Lung (tissue), 12 donors: ENCODE results near the gene RNF220. TPM values are rescaled to one million over a fixed set of nuclear protein-coding genes. Genes with fewer than 3 reads are reported as not detected.

Experiments used
- ATAC-seq: fragments of 200-7000 bp; cut with Tn5 transposase; one replicate; pipeline ENCODE4 v1.9.1; 2020; ENCODE audit warnings: moderate number of reproducible peaks; ENCODE audit not compliant: insufficient read depth, low FRiP score
- DNase-seq, 3 donors: peaks; one replicate each; pipeline ENCODE4 v3.0.0-alpha.2; 2013 to 2017
- H3K27ac ChIP-seq, 2 donors: one replicate each; pipeline ENCODE4 v1.5.1; 2013; ENCODE audit warnings: mild to moderate bottlenecking in 2 of 2, moderate library complexity in 2 of 2, control low read depth in 1 of 2, inconsistent platforms in 1 of 2, low read depth in 1 of 2, low read length in 1 of 2
- H3K27me3 ChIP-seq, 3 donors: one replicate each; pipeline ENCODE4 v1.5.1; 2013; ENCODE audit warnings: low read length in 2 of 3; ENCODE audit not compliant: control insufficient read depth in 3 of 3, insufficient read depth in 3 of 3
- H3K36me3 ChIP-seq, 4 donors: one replicate each; pipeline ENCODE4 v1.5.1; 2013; ENCODE audit warnings: low read length in 4 of 4, mild to moderate bottlenecking in 1 of 4, moderate library complexity in 1 of 4; ENCODE audit not compliant: control insufficient read depth in 4 of 4, insufficient read depth in 4 of 4
- H3K4me1 ChIP-seq, 5 donors: one replicate each; pipeline ENCODE4 v1.5.1; 2013; ENCODE audit warnings: low read length in 5 of 5, mild to moderate bottlenecking in 2 of 5, moderate library complexity in 1 of 5; ENCODE audit not compliant: control insufficient read depth in 5 of 5, insufficient read depth in 5 of 5
- H3K4me3 ChIP-seq: one replicate; pipeline ENCODE4 v1.5.1; 2013; ENCODE audit warnings: mild to moderate bottlenecking, control low read depth, moderate library complexity
- H3K9ac ChIP-seq, 2 donors: one replicate each; pipeline ENCODE4 v1.5.1; 2013; ENCODE audit warnings: low read length in 2 of 2, control low read depth in 1 of 2; ENCODE audit not compliant: insufficient read depth in 1 of 2
- H3K9me3 ChIP-seq, 4 donors: one replicate each; pipeline ENCODE4 v1.5.1; 2013; ENCODE audit warnings: low read length in 3 of 4, mild to moderate bottlenecking in 1 of 4, moderate library complexity in 1 of 4; ENCODE audit not compliant: control insufficient read depth in 4 of 4, insufficient read depth in 3 of 4
- WGBS, 2 donors: extraction: QIAGEN DNeasy Blood & Tissue Kit; methylation state at CpG; one replicate each; pipeline ENCODE4 v1.1.7; 2013; 5-methylcytosine and 5-hydroxymethylcytosine counted together
- polyA plus RNA-seq, 2 donors: library from polyadenylated mRNA; stranded (reverse); fragments of 200-250 nt; gene quantifications; one replicate each; pipeline ENCODE4 v1.2.1, GENCODE V29; 2013
- total RNA-seq, 2 donors: library from RNA; depleted of rRNA in 1 of 2; stranded (reverse); fragments of >200 nt in 1 of 2; gene quantifications; one replicate each; pipeline ENCODE4 v1.2.1, GENCODE V29; 2014 to 2021
- TF ChIP-seq, protein P1 (sequence below): IDR thresholded peaks from 2 replicates; pipeline ENCODE4 v1.5.1; 2012; ENCODE audit warnings: mild to moderate bottlenecking; ENCODE audit errors: control extremely low read depth, extremely low read depth
- donor health status: control.
- donor health status: control.
- donor health status: Bipolar disorder and iron deficiency.
- donor health status: healthy.
- donor health status: DM: yes; HTN: yes; CAD: no.

Gene RNF220
- total and polyA plus RNA-seq, 4 donors: 44.9 to 75.8 (median 69.5) TPM

DNA sequence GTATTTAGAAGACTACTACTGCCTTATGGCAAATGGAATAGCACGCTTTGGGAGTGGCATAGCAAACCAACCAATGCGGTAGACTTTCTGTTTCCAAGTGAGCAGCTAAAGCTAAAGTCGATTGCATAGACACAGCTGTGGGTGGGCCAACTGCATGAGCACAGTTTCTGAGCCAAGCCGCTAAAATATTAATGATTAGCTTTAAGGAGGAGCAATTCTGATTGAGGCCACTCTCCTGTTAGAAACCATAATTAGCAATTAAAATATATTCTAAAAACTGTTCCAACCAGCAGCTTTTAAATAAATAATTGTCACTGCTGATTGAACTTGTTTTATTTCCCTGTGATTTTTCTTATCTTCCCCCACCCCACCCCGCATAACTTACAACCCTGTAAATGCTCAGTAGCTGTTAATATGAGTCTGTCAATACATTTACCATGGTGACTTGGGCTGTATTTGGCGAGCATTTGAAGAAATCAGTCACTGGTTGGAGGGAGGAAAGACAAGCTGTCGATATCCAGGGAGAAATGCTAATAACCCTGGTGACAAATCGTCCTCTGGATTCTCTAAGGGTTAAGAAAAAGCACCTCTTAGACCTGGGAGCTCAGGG, 32.2 kb downstream of the RNF220 start:
- Histone ChIP-seq H3K27me3 (no peaks in the 10 kb centered on the region), H3K4me3 (no peak overlapping the region), H3K27ac (peak overlapping the region in 1 of 2 donors; percentile 45), H3K9me3 (no peaks in the 10 kb centered on the region), H3K36me3 (no peaks in the 10 kb centered on the region), H3K9ac (no peak overlapping the region), H3K4me1 (no peaks in the 10 kb centered on the region)
- TF ChIP-seq, protein P1, sequence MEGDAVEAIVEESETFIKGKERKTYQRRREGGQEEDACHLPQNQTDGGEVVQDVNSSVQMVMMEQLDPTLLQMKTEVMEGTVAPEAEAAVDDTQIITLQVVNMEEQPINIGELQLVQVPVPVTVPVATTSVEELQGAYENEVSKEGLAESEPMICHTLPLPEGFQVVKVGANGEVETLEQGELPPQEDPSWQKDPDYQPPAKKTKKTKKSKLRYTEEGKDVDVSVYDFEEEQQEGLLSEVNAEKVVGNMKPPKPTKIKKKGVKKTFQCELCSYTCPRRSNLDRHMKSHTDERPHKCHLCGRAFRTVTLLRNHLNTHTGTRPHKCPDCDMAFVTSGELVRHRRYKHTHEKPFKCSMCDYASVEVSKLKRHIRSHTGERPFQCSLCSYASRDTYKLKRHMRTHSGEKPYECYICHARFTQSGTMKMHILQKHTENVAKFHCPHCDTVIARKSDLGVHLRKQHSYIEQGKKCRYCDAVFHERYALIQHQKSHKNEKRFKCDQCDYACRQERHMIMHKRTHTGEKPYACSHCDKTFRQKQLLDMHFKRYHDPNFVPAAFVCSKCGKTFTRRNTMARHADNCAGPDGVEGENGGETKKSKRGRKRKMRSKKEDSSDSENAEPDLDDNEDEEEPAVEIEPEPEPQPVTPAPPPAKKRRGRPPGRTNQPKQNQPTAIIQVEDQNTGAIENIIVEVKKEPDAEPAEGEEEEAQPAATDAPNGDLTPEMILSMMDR: no peak
- ATAC-seq (peak; percentile 49), DNase-seq (peak; percentile 27 to 70 (median 42))
- 60 to 75% methylated on average over 8 of the region's 8 CpGs for WGBS, 2 donors

DNA sequence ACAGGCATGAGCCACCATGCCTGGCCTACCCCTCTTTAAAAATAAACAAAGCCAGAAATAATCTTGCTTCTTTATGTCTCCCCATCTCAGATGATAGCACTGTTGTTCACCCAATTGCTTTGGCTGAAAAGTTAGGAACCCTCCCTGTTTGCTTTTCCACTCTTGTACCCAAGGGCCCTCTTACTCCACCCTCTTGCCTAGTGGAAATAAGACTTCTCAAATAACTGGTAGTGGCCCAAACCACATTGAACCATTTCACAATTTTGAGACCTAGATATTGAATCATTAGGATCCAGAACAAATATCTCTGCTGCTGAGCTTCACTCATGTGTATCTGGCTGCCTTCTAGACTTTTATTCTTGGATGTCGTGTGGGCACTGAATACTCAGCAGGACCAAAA, 37.7 kb downstream of the RNF220 start:
- H3K9me3 ChIP-seq: no peaks in the 10 kb centered on the region
- WGBS, 2 donors: 74 to 76% methylated on average over 1 of the region's 1 CpG
- H3K4me1 ChIP-seq: no peaks in the 10 kb centered on the region
- H3K36me3 ChIP-seq: no peaks in the 10 kb centered on the region
- ATAC-seq: no peak
- no peak overlapping the region for H3K4me3 ChIP-seq
- TF ChIP-seq, protein P1: no peak
- no peaks in the 10 kb centered on the region for H3K27me3 ChIP-seq
- no peak overlapping the region for H3K27ac ChIP-seq
- no peak overlapping the region for H3K9ac ChIP-seq
- no peak for DNase-seq

DNA sequence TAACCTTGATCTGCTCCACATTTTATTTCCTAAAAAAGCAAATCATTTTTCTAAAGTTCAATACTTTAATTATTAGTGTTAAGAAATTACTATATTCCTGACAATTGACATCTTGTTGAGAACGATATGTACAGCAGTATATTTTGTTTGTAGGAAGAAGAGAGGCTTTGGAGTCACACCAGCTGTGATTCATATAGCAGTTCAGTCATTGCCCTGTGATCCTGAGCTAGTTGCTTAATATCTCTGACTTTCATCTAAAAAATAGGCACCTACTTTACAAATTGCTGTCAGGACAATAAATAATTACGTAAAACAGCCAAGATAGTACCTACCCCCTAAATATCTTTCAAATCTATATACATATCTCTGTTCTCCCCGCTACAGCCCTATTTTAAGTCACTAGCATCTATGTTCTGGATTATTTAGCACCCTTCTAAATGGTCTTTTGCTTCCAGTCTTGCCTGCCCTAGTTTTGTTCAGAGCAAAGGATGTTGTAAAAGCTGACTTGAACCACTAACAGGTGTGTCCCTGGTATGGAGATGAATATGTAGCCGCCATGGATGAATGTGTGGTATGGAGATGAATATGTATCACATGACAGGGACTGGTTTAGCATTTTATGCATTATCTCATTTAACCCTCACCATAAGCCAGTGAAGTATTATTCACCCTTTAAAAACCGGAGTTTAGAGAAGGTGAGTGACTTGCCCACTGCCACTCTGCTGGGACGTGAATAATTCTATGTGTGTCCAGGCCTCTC, 42.2 kb downstream of the RNF220 start:
- H3K27ac ChIP-seq: no peak overlapping the region
- no peak overlapping the region for H3K4me3 ChIP-seq
- H3K27me3 ChIP-seq: no peaks in the 10 kb centered on the region
- no peak for ATAC-seq
- no peaks in the 10 kb centered on the region for H3K4me1 ChIP-seq
- TF ChIP-seq, protein P1: no peak
- H3K9me3 ChIP-seq: peaks cover 0 to 2% (median 0%) of the 10 kb centered on the region in 4 donors
- H3K9ac ChIP-seq: no peak overlapping the region
- WGBS, 2 donors: 90 to 95% methylated on average over 6 of the region's 6 CpGs
- DNase-seq: no peak
- no peaks in the 10 kb centered on the region for H3K36me3 ChIP-seq
